ENCODE measurements around the gene TFDP2.
"Not testable (repeated sequence)": the region's sequence is repeated elsewhere in the genome, so short reads cannot be mapped to it uniquely, and the experiment has no call there.

The TFDP2 gene

DNA sequence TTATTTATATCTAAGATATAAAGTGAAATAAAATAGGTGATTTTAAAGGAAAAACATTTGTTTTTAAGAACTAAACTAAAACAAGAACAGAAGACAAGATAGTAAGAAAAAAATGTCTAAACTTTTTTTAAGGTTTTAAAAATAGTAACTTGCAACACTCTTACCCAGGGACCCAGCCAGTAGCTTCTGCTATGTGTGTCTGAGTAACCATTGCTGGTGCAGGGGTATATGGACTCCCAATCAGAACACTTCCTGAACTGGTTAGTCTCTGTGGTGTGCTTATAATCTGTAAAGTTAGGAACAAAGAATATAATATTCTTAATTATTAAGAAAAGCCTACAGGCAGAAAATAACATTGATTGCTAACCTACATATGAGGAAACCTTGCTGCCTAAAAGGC is 154.5 kb downstream of the TFDP2 start:
- H3K4me3 ChIP-seq (ENCODE audit: low read length), result no peak overlapping the region
- no peak for DNase-seq (ENCODE audit: low read depth)
- TF ChIP-seq, protein P1, sequence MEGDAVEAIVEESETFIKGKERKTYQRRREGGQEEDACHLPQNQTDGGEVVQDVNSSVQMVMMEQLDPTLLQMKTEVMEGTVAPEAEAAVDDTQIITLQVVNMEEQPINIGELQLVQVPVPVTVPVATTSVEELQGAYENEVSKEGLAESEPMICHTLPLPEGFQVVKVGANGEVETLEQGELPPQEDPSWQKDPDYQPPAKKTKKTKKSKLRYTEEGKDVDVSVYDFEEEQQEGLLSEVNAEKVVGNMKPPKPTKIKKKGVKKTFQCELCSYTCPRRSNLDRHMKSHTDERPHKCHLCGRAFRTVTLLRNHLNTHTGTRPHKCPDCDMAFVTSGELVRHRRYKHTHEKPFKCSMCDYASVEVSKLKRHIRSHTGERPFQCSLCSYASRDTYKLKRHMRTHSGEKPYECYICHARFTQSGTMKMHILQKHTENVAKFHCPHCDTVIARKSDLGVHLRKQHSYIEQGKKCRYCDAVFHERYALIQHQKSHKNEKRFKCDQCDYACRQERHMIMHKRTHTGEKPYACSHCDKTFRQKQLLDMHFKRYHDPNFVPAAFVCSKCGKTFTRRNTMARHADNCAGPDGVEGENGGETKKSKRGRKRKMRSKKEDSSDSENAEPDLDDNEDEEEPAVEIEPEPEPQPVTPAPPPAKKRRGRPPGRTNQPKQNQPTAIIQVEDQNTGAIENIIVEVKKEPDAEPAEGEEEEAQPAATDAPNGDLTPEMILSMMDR (IDR thresholded peaks at IDR 0.05; ENCODE audit: insufficient read depth, low read depth, low read length, missing control alignments), result no peak

DNA sequence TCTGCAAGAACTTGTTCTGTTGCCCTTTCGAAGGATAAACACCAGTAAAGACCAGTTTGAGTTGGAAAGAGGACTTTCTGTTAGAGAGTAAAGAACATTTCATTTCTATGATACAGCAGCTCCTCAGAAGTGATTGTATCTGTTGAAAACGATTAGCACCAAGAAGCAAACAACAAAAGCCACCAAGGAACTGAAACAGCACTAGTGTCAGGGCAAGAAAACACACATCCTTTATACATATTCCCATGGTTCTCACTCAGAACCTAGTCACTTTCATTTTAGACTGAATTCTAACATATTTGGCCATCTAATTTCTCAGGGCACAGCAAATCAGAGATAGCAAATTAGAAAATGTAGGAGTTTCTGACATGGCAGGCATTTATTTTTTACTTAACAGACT is 156.8 kb downstream of the TFDP2 start:
- no peak overlapping the region for H3K4me3 ChIP-seq (ENCODE audit: low read length)
- TF ChIP-seq, protein P1 (IDR thresholded peaks at IDR 0.05; ENCODE audit: insufficient read depth, low read depth, low read length, missing control alignments), result no peak
- DNase-seq (ENCODE audit: low read depth), result no peak

DNA sequence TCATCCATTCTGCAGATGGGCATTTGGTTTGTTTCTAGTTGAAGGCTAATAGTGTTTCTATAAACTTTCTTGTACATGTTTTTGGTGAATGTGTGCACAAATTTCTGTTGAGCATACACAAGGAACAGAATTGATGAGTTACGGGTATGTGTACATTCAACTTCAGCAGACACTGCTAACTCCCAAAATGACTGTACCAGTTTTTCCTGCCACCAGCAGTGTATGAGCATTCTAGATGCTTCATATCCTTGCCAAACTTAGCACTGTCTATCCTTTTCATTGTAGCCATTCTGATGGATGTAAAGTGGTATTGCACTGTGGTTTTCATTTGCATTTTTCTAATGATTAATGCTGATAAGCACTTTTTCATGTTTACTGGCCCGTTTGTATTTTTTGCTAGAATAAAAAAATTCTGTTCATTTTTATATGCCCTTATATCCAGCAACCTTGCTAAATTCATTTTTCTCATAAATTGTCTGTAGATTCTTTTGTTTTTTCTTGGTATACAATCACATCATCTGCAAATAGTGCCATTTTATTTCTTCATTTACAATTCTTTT is 162.7 kb downstream of the TFDP2 start:
- no peak overlapping the region for H3K4me3 ChIP-seq (ENCODE audit: low read length)
- TF ChIP-seq, protein P1 (IDR thresholded peaks at IDR 0.05; ENCODE audit: insufficient read depth, low read depth, low read length, missing control alignments), result no peak

DNA sequence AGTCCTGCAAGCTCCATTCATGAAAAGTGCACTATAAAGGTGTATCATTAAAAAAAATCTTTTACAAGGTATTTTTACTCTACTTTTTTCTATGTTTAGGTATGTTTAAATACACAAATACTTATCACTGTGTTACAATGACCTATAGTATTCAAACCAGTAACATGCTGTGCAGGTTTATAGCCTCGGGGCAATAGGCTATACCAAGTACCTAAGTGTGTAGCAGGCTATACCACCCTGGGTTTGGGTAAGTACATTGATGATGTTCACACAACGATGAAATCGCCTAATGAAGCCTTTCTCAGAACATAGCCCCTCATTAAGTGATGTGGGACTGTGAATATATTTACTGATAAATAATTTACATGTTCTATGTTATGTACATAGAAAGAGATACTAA is 168.3 kb downstream of the TFDP2 start:
- H3K4me3 ChIP-seq (ENCODE audit: low read length), result no peak overlapping the region
- TF ChIP-seq, protein P1 (IDR thresholded peaks at IDR 0.05; ENCODE audit: insufficient read depth, low read depth, low read length, missing control alignments), result no peak
- DNase-seq (ENCODE audit: low read depth), result peak; percentile 44

More for the DNA sequence above, 162.7 kb downstream of the TFDP2 start:
- DNase-seq (ENCODE audit: low read depth), result no peak

DNA sequence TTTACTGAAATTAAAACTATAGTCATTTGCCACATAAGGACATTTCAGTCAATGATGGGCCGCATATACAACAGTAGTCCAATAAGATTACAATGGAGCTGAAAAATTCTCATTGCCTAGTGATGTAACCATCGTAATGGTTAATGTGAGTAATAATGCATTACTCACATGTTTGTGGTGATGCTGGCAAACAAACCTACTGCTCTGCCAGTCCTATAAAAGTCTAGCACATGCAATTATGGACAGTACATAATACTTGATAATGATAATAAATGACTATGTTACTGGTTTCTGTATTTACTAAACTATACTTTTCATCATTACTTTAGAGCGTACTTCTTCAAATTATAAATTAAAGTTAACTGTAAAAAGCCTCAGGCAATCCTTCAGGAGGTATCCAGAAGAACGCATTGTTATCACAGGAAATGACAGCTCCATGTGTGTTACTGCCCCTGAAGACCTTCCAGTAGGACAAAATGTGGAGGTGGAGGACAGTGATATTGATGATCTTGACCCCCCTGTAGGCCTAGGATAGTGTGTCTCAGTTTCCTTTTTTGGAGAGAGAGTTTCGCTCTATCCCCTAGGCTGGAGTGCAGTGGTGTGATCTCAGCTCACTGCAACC is 170.2 kb downstream of the TFDP2 start:
- peak; percentile 84 for DNase-seq (ENCODE audit: low read depth)
- TF ChIP-seq, protein P1 (IDR thresholded peaks at IDR 0.05; ENCODE audit: insufficient read depth, low read depth, low read length, missing control alignments), result no peak
- no peak overlapping the region for H3K4me3 ChIP-seq (ENCODE audit: low read length)

DNA sequence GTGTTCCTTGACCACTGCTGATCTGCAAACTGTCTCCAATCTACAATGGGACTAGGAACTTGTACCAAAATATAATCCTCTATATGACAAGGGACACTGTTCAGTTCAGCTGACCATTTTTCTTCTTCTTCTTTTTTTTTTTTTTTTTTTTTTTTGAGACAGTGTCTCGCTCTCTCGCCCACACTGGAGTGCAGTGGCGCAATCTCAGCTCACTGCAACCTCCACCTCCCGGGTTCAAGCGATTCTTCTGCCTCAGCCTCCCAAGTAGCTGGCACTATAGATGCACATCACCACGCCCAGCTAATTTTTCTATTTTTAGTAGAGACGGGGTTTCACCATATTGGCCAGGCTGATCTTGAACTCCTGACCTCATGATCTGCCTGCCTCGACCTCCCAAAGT is 174.6 kb downstream of the TFDP2 start:
- H3K4me3 ChIP-seq (ENCODE audit: low read length); DNase-seq (ENCODE audit: low read depth): not testable (repeated sequence)

DNA sequence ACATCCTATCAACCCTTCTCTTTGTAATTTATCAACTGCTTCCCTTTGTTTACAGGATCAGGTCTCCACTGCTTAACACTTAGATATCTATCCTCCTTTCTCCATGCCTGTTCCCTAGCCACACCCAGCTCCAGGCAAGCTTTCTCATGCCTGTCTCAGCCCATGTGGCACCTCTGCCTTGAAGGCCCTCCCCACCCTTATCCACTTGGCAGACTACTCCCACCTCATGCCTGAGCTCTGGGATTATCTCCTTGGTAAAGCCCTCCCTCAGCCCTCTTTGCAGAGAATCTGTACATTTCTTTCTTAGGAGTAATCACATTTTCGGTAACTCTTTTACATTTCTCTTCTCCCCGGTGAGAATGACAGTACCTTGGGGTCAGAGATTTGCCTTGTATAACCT is 176.9 kb downstream of the TFDP2 start:
- no peak overlapping the region for H3K4me3 ChIP-seq (ENCODE audit: low read length)
- peak; percentile 57 for DNase-seq (ENCODE audit: low read depth)
- TF ChIP-seq, protein P1 (IDR thresholded peaks at IDR 0.05; ENCODE audit: insufficient read depth, low read depth, low read length, missing control alignments), result no peak
